ENCODE data around the gene STMP1. TPM values are rescaled to one million over a fixed set of nuclear protein-coding genes. Genes with fewer than 3 reads are reported as not detected.

STMP1 gene
- total and polyA plus RNA-seq, 2 of the 13 experiments (the other 11 are each of a cell fraction or from before 2014, with no cell fraction given) = 7.2 to 16.2 TPM

DNA sequence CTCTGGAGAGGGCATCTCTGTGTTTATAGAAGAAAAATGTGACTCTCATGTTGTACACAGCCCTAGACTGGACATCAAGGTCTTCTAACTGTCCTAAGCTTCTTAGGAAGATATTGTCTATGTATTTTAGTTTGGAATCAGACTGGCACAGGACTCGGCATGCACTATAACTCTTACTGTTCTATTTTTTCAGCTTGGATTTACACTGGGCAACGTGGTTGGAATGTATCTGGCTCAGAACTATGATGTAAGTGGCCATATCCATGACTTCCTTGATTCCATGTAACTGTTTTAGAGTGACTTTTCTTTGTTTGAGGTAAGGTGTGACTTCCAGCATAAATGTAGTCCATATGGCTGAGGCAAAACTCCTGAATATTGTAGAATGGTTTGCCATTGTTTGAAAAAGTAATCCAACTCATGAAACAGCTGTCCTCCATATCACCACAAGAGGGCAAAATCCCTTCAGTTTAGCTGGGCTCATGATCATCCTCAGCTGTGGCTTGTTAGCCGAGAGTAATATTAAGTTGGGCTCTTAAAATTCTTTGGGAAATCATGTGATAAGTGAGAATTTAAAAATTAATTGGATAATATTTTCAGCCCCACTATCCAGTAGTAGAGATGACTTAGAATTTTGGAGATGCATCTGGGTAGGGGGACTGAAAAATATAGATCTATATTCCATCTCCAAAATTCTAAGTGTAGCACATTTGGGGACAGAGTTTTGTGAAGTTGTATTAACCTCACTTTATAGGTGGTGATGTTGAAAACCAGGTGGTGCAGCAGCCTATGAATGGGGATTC is 10.4 kb downstream of the STMP1 start (continued):
- TF ChIP-seq, protein P1, sequence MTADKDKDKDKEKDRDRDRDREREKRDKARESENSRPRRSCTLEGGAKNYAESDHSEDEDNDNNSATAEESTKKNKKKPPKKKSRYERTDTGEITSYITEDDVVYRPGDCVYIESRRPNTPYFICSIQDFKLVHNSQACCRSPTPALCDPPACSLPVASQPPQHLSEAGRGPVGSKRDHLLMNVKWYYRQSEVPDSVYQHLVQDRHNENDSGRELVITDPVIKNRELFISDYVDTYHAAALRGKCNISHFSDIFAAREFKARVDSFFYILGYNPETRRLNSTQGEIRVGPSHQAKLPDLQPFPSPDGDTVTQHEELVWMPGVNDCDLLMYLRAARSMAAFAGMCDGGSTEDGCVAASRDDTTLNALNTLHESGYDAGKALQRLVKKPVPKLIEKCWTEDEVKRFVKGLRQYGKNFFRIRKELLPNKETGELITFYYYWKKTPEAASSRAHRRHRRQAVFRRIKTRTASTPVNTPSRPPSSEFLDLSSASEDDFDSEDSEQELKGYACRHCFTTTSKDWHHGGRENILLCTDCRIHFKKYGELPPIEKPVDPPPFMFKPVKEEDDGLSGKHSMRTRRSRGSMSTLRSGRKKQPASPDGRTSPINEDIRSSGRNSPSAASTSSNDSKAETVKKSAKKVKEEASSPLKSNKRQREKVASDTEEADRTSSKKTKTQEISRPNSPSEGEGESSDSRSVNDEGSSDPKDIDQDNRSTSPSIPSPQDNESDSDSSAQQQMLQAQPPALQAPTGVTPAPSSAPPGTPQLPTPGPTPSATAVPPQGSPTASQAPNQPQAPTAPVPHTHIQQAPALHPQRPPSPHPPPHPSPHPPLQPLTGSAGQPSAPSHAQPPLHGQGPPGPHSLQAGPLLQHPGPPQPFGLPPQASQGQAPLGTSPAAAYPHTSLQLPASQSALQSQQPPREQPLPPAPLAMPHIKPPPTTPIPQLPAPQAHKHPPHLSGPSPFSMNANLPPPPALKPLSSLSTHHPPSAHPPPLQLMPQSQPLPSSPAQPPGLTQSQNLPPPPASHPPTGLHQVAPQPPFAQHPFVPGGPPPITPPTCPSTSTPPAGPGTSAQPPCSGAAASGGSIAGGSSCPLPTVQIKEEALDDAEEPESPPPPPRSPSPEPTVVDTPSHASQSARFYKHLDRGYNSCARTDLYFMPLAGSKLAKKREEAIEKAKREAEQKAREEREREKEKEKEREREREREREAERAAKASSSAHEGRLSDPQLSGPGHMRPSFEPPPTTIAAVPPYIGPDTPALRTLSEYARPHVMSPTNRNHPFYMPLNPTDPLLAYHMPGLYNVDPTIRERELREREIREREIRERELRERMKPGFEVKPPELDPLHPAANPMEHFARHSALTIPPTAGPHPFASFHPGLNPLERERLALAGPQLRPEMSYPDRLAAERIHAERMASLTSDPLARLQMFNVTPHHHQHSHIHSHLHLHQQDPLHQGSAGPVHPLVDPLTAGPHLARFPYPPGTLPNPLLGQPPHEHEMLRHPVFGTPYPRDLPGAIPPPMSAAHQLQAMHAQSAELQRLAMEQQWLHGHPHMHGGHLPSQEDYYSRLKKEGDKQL (CRISPR knock-in tag; IDR thresholded peaks at IDR 0.05; ENCODE audit: low read depth) = no peak
- no peak for TF ChIP-seq GABPA (IDR thresholded peaks at IDR 0.05; ENCODE audit: low read depth, low read length)
- no peak for TF ChIP-seq GABPA (CRISPR knock-in tag; IDR thresholded peaks at IDR 0.05; ENCODE audit: low read depth)
- TF ChIP-seq ZNF777 (CRISPR knock-in tag; IDR thresholded peaks at IDR 0.05) = no peak

GRCh38 chr7:135673360-135673706 is 11.0 kb downstream of the STMP1 start:
- intact Hi-C loops (cut with micrococcal nuclease; ENCODE audit: unreplicated experiment) (loop anchor here (2.0 to 5.0 kb wide), 2 partner anchors 304 to 335 kb away; partner anchors contain the start of gene MTPN), in situ Hi-C loops (cut with HindIII; ENCODE audit: extremely low pct_ligation_motif_present, low pct_unique_long_range_greater_than_20kb) (loop anchor here (10.0 kb wide), 1 partner anchor 331 kb away; no protein-coding TSS in a partner anchor)
- H3K9ac ChIP-seq (ENCODE audit: insufficient read depth, low read depth, low read length) = no peak overlapping the region
- no peaks in the 10 kb centered on the region for H3K4me1 ChIP-seq (ENCODE audit: insufficient read depth, low read length)
- no peak for DNase-seq (ENCODE audit: low spot score)
- H3K9me3 ChIP-seq (ENCODE audit: low read length) = no peaks in the 10 kb centered on the region
- no peak overlapping the region for H3K27ac ChIP-seq (ENCODE audit: extremely low read length, insufficient read depth, low read length)
- H3K79me2 ChIP-seq (ENCODE audit: insufficient read depth, low read length) = peaks cover 19% of the 10 kb centered on the region
- 94% methylated on average over 6 of the region's 6 CpGs for WGBS (ENCODE audit: low lambda C conversion rate)
- POLR2A ChIA-PET = no interaction called here
- peaks cover 1 to 32% of the 10 kb centered on the region in 2 experiments; a peak in 4 of 5 replicates for H3K36me3 ChIP-seq (replicated peaks in 1 of 2; ENCODE audit: control insufficient read depth in 1 of 2, insufficient read depth in 2 of 2, low read length in 2 of 2)
- no peaks in the 10 kb centered on the region for H3K27me3 ChIP-seq (ENCODE audit: control insufficient read depth in 1 of 2, insufficient read depth in 2 of 2, low read length in 2 of 2)
- H2AFZ ChIP-seq (ENCODE audit: low read length) = no peak overlapping the region
- no peak overlapping the region for H3K4me3 ChIP-seq (replicated peaks in 1 of 3; ENCODE audit: insufficient read depth in 1 of 3, low read depth in 2 of 3, low read length in 3 of 3)
- FAIRE-seq = no peak
- CTCF ChIA-PET (ENCODE audit: low intra/inter-chr PET ratio, low total read pairs) = no interaction called here
- no peaks in the 10 kb centered on the region; the same call in 1 of the 2 replicates for H4K20me1 ChIP-seq (ENCODE audit: insufficient read depth, low read length)
- no TSS peak for BruUV-seq (replicated peaks)
- no peak overlapping the region for H3K4me2 ChIP-seq (ENCODE audit: low read depth, low read length)
- ATAC-seq = no peak
- no peak for TF ChIP-seq ZNF101 (CRISPR knock-in tag; IDR thresholded peaks at IDR 0.05; ENCODE audit: borderline replicate concordance, low read depth)
- TF ChIP-seq ZNF772 (CRISPR knock-in tag; IDR thresholded peaks at IDR 0.05) = no peak
- TF ChIP-seq, protein P2, sequence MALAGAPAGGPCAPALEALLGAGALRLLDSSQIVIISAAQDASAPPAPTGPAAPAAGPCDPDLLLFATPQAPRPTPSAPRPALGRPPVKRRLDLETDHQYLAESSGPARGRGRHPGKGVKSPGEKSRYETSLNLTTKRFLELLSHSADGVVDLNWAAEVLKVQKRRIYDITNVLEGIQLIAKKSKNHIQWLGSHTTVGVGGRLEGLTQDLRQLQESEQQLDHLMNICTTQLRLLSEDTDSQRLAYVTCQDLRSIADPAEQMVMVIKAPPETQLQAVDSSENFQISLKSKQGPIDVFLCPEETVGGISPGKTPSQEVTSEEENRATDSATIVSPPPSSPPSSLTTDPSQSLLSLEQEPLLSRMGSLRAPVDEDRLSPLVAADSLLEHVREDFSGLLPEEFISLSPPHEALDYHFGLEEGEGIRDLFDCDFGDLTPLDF (CRISPR knock-in tag; IDR thresholded peaks at IDR 0.05) = no peak
- TF ChIP-seq PRDM10 (CRISPR knock-in tag; IDR thresholded peaks at IDR 0.05; ENCODE audit: low read depth) = no peak
- no peak for TF ChIP-seq TSC22D2 (CRISPR knock-in tag; IDR thresholded peaks at IDR 0.05; ENCODE audit: borderline replicate concordance)
- no peak for TF ChIP-seq HHEX (CRISPR knock-in tag; IDR thresholded peaks at IDR 0.05)
- no peak for TF ChIP-seq ZNF577 (CRISPR knock-in tag; IDR thresholded peaks at IDR 0.05; ENCODE audit: borderline replicate concordance, low read depth)
- no peak for TF ChIP-seq ZNF672 (CRISPR knock-in tag; IDR thresholded peaks at IDR 0.05)
- TF ChIP-seq ZNF589 (CRISPR knock-in tag; conservative IDR thresholded peaks at IDR 0.05) = no peak

Measured in HepG2 (cell line).